GM23338 (cell line): Measurements from ENCODE around the gene PLD5. TPM values are rescaled to one million over a fixed set of nuclear protein-coding genes. Genes with fewer than 3 reads are reported as not detected.

Source experiments
- ATAC-seq: fragments of 200-7000 bp; cut with Tn5 transposase; 3 replicates; pipeline ENCODE4 v1.9.1; 2020
- DNase-seq: peaks from one replicate; pipeline ENCODE4 v3.0.0-alpha.2; 2015; ENCODE audit warnings: low spot score
- H2AFZ ChIP-seq: fragments of 200-600 bp; sonication (generic); 2 replicates; pipeline ENCODE4 v1.8.0; 2016; ENCODE audit warnings: antibody characterized with exemption, mild to moderate bottlenecking, moderate library complexity
- H3F3A ChIP-seq: fragments of 200-600 bp; sonication (generic); replicated peaks from 2 replicates; pipeline ENCODE4 v1.8.0; 2017; ENCODE audit warnings: antibody characterized with exemption, mixed run types, low read depth
- H3K27ac ChIP-seq: fragments of 200-600 bp; sonication (generic); 2 replicates; pipeline ENCODE4 v1.6.1; 2016; ENCODE audit warnings: low read depth
- H3K27me3 ChIP-seq: fragments of 200-600 bp; sonication (generic); 2 replicates; pipeline ENCODE4 v1.8.0; 2016; ENCODE audit warnings: mild to moderate bottlenecking, mixed run types, moderate library complexity; ENCODE audit not compliant: insufficient read depth
- H3K36me3 ChIP-seq: fragments of 200-600 bp; sonication (generic); 2 replicates; pipeline ENCODE4 v1.8.0; 2016; ENCODE audit warnings: mild to moderate bottlenecking; ENCODE audit not compliant: insufficient read depth
- H3K4me1 ChIP-seq: fragments of 200-600 bp; sonication (generic); 2 replicates; pipeline ENCODE4 v1.8.0; 2016; ENCODE audit warnings: mild to moderate bottlenecking, moderate library complexity; ENCODE audit not compliant: insufficient read depth
- H3K4me2 ChIP-seq: fragments of 200-600 bp; sonication (generic); 2 replicates; pipeline ENCODE4 v1.7.1; 2017; ENCODE audit warnings: mixed run types
- H3K4me3 ChIP-seq: fragments of 200-600 bp; sonication (generic); 2 replicates; pipeline ENCODE4 v1.6.1; 2016; ENCODE audit warnings: mixed run types
- H3K79me2 ChIP-seq: fragments of 200-600 bp; sonication (generic); replicated peaks from 2 replicates; pipeline ENCODE4 v1.8.0; 2017; ENCODE audit warnings: mild to moderate bottlenecking; ENCODE audit not compliant: insufficient read depth
- H3K9me2 ChIP-seq: fragments of 200-600 bp; sonication (generic); 2 replicates; pipeline ENCODE4 v1.8.0; 2017; ENCODE audit not compliant: insufficient read depth
- H4K20me1 ChIP-seq: fragments of 200-600 bp; sonication (generic); replicated peaks from 2 replicates; pipeline ENCODE4 v1.8.0; 2017; ENCODE audit warnings: mild to moderate bottlenecking; ENCODE audit not compliant: insufficient read depth
- H3K27ac Mint-ChIP-seq: 2 replicates; pipeline ENCODE4 v1.8.0; 2020; ENCODE audit warnings: inconsistent platforms, mild to moderate bottlenecking, moderate library complexity, mixed read lengths
- H3K27me3 Mint-ChIP-seq: 3 replicates; pipeline ENCODE4 v1.8.0; 2022; ENCODE audit warnings: low read depth, mild to moderate bottlenecking, moderate library complexity, mixed read lengths, inconsistent platforms; ENCODE audit not compliant: insufficient read depth, poor library complexity
- H3K36me3 Mint-ChIP-seq: 3 replicates; pipeline ENCODE4 v1.8.0; 2021; ENCODE audit warnings: low read depth, mild to moderate bottlenecking, inconsistent platforms, moderate library complexity, mixed read lengths
- H3K4me1 Mint-ChIP-seq: 3 replicates; pipeline ENCODE4 v1.8.0; 2020; ENCODE audit warnings: mild to moderate bottlenecking, inconsistent platforms, mixed read lengths
- H3K4me3 Mint-ChIP-seq: 3 replicates; pipeline ENCODE4 v1.8.0; 2021; ENCODE audit warnings: moderate library complexity, mild to moderate bottlenecking, inconsistent platforms, mixed read lengths
- H3K9me3 Mint-ChIP-seq: 3 replicates; pipeline ENCODE4 v1.8.0; 2020; ENCODE audit warnings: moderate library complexity, mild to moderate bottlenecking, inconsistent platforms, mixed read lengths
- CREB1 ChIP-seq: fragments of 250-450 bp; sonication (Bioruptor Pico); IDR thresholded peaks from 2 replicates; pipeline ENCODE4 v1.5.0; 2020; ENCODE audit warnings: low read depth, mild to moderate bottlenecking, moderate library complexity
- EZH2 ChIP-seq: fragments of 200-600 bp; sonication (generic); IDR thresholded peaks from one replicate; pipeline ENCODE4 v1.8.0; 2017; ENCODE audit warnings: antibody characterized with exemption, mild to moderate bottlenecking, low read depth; ENCODE audit not compliant: unreplicated experiment
- EZH2phosphoT487 ChIP-seq: fragments of 200-600 bp; sonication (generic); IDR thresholded peaks from one replicate; pipeline ENCODE4 v1.8.1; 2018; ENCODE audit warnings: antibody characterized with exemption; ENCODE audit not compliant: unreplicated experiment
- JUNB ChIP-seq: IDR thresholded peaks from one replicate; pipeline ENCODE4 v1.6.1; 2016; ENCODE audit warnings: antibody characterized with exemption; ENCODE audit not compliant: unreplicated experiment
- NANOG ChIP-seq: IDR thresholded peaks from 2 replicates; pipeline ENCODE4 v1.6.1; 2016; ENCODE audit warnings: antibody characterized with exemption, borderline replicate concordance
- POLR2AphosphoS5 ChIP-seq: IDR thresholded peaks from 2 replicates; pipeline ENCODE4 v1.6.1; 2016; ENCODE audit warnings: antibody characterized with exemption, low read depth
- STAT1 ChIP-seq: IDR thresholded peaks from one replicate; pipeline ENCODE4 v1.6.1; 2016; ENCODE audit warnings: antibody characterized with exemption; ENCODE audit not compliant: unreplicated experiment
- ZNF114 ChIP-seq: fragments of 250-450 bp; sonication (Bioruptor Pico); IDR thresholded peaks from 2 replicates; pipeline ENCODE4 v1.5.0; 2020; ENCODE audit warnings: mild to moderate bottlenecking, moderate library complexity
- ZNF331 ChIP-seq: fragments of 250-450 bp; sonication (Bioruptor Pico); IDR thresholded peaks from 2 replicates; pipeline ENCODE4 v1.5.0; 2020; ENCODE audit warnings: low read depth, mild to moderate bottlenecking, moderate library complexity
- polyA plus RNA-seq: library from polyadenylated mRNA; unstranded; fragments of >200 nt; fragmentation: Nextera tagmentation; extraction: Ambion mirVana; gene quantifications from 2 replicates; pipeline ENCODE4 v1.2.1, GENCODE V29; 2016
- total RNA-seq: library from RNA; depleted of rRNA; stranded (reverse); fragments of >200 nt; shearing (Covaris generic); gene quantifications from 2 replicates; pipeline ENCODE4 v1.2.3, GENCODE V29; 2014
- TF ChIP-seq, protein P1 (sequence below): IDR thresholded peaks from one replicate; pipeline ENCODE4 v1.6.1; 2018; ENCODE audit warnings: antibody characterized with exemption; ENCODE audit not compliant: unreplicated experiment
- TF ChIP-seq, protein P2 (sequence below): IDR thresholded peaks from 2 replicates; pipeline ENCODE4 v1.6.1; 2016; ENCODE audit warnings: antibody characterized with exemption
- TF ChIP-seq, protein P3 (sequence below), 2 experiments: fragments of 200-600 bp in 1 of 2; sonication (generic) in 1 of 2; conservative IDR thresholded peaks; 2 replicates each; pipeline versions ENCODE4 v1.5.1 to v1.6.1; 2016 to 2017; ENCODE audit warnings: antibody characterized with exemption in 2 of 2, low read depth in 2 of 2, mild to moderate bottlenecking in 2 of 2, moderate library complexity in 1 of 2

The PLD5 gene
- total and polyA plus RNA-seq, 2 experiments from 2014 or later, result 5.5 to 5.8 TPM

DNA sequence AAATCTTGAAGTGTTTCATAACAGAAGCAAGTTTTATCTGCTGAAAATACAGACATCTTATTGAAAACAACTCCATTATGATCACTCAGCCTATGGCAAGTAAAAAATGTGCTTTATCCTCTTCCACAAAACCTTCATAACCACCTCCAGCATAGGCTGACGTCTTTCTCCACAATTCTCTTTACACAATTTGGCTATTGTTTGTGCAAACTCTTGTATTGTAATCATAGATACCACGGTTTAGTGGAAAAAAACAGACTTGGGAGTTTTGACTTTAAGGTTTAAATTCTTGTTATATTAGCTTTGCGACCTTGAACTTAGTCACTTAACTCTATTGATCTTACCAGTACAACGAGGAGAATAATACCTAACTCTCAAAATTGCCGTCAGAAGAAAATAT lies 126.1 kb downstream of the PLD5 start:
- Histone ChIP-seq H3K4me3 (no peak overlapping the region), H3K9me2 (no peaks in the 10 kb centered on the region), H3K27me3 (no peaks in the 10 kb centered on the region), H3K4me2 (no peak overlapping the region), H2AFZ (no peak overlapping the region), H3F3A (peaks cover 4% of the 10 kb centered on the region; the same call in 1 of the 2 replicates), H3K27ac (no peak overlapping the region), H3K36me3 (no peaks in the 10 kb centered on the region), H4K20me1 (no peaks in the 10 kb centered on the region), H3K79me2 (no peaks in the 10 kb centered on the region), H3K4me1 (no peaks in the 10 kb centered on the region)
- H3K27ac Mint-ChIP-seq, result no peak overlapping the region
- DNase-seq (no peak), ATAC-seq (no peak)
- no peaks in the 10 kb centered on the region for H3K36me3 Mint-ChIP-seq
- H3K27me3 Mint-ChIP-seq, result peaks cover 2% of the 10 kb centered on the region
- H3K4me1 Mint-ChIP-seq, result peaks cover 2% of the 10 kb centered on the region; the same call in 1 of the 3 replicates
- no peaks in the 10 kb centered on the region; the same call in 1 of the 3 replicates for H3K9me3 Mint-ChIP-seq
- H3K4me3 Mint-ChIP-seq, result no peak overlapping the region
- TF ChIP-seq CREB1, result no peak
- no peak for TF ChIP-seq JUNB
- TF ChIP-seq EZH2, result no peak
- no peak for TF ChIP-seq STAT1
- no peak for TF ChIP-seq POLR2AphosphoS5
- TF ChIP-seq ZNF331, result no peak
- TF ChIP-seq, protein P1, sequence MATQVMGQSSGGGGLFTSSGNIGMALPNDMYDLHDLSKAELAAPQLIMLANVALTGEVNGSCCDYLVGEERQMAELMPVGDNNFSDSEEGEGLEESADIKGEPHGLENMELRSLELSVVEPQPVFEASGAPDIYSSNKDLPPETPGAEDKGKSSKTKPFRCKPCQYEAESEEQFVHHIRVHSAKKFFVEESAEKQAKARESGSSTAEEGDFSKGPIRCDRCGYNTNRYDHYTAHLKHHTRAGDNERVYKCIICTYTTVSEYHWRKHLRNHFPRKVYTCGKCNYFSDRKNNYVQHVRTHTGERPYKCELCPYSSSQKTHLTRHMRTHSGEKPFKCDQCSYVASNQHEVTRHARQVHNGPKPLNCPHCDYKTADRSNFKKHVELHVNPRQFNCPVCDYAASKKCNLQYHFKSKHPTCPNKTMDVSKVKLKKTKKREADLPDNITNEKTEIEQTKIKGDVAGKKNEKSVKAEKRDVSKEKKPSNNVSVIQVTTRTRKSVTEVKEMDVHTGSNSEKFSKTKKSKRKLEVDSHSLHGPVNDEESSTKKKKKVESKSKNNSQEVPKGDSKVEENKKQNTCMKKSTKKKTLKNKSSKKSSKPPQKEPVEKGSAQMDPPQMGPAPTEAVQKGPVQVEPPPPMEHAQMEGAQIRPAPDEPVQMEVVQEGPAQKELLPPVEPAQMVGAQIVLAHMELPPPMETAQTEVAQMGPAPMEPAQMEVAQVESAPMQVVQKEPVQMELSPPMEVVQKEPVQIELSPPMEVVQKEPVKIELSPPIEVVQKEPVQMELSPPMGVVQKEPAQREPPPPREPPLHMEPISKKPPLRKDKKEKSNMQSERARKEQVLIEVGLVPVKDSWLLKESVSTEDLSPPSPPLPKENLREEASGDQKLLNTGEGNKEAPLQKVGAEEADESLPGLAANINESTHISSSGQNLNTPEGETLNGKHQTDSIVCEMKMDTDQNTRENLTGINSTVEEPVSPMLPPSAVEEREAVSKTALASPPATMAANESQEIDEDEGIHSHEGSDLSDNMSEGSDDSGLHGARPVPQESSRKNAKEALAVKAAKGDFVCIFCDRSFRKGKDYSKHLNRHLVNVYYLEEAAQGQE, result no peak

DNA sequence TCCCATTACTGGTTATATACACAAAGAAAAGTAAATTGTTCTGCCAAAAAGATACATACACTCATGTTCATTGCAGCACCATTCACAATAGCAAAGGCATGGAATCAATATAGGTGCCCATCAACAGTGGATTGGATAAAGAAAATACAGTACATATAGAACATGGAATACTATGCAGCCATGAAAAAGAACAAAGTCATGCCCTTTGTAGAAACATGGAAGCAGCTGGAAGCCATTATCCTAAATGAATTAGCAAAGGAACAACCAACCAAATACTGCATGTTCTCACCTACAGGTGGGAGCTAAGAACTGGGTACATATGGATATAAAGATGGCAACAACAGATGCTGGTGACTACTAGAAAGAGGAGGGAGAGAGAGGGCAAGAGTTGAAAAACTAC lies 132.6 kb downstream of the PLD5 start:
- H3K9me2 ChIP-seq, result no peaks in the 10 kb centered on the region
- 0 out of 2 replicates have a peak, but pooled peaks cover 2% of the 10 kb centered on the region for H3K79me2 ChIP-seq
- Mint-ChIP-seq H3K4me3 (no peak overlapping the region), H3K36me3 (peaks cover 7% of the 10 kb centered on the region), H3K4me1 (no peaks in the 10 kb centered on the region), H3K27ac (no peak overlapping the region), H3K27me3 (peaks cover 5% of the 10 kb centered on the region), H3K9me3 (peaks cover 10% of the 10 kb centered on the region)
- DNase-seq, result no peak
- no peak for ATAC-seq
- no peaks in the 10 kb centered on the region for H3K36me3 ChIP-seq
- no peak overlapping the region for H3K27ac ChIP-seq
- H3K4me1 ChIP-seq, result no peaks in the 10 kb centered on the region
- H3K27me3 ChIP-seq, result no peaks in the 10 kb centered on the region
- H2AFZ ChIP-seq, result no peak overlapping the region
- no peaks in the 10 kb centered on the region for H4K20me1 ChIP-seq
- H3F3A ChIP-seq, result peaks cover 4% of the 10 kb centered on the region; the same call in 1 of the 2 replicates
- H3K4me2 ChIP-seq, result no peak overlapping the region
- no peak overlapping the region for H3K4me3 ChIP-seq
- no peak for TF ChIP-seq ZNF331
- TF ChIP-seq, protein P2, sequence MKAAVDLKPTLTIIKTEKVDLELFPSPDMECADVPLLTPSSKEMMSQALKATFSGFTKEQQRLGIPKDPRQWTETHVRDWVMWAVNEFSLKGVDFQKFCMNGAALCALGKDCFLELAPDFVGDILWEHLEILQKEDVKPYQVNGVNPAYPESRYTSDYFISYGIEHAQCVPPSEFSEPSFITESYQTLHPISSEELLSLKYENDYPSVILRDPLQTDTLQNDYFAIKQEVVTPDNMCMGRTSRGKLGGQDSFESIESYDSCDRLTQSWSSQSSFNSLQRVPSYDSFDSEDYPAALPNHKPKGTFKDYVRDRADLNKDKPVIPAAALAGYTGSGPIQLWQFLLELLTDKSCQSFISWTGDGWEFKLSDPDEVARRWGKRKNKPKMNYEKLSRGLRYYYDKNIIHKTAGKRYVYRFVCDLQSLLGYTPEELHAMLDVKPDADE, result no peak
- no peak for TF ChIP-seq NANOG
- TF ChIP-seq JUNB, result no peak
- TF ChIP-seq, protein P3, sequence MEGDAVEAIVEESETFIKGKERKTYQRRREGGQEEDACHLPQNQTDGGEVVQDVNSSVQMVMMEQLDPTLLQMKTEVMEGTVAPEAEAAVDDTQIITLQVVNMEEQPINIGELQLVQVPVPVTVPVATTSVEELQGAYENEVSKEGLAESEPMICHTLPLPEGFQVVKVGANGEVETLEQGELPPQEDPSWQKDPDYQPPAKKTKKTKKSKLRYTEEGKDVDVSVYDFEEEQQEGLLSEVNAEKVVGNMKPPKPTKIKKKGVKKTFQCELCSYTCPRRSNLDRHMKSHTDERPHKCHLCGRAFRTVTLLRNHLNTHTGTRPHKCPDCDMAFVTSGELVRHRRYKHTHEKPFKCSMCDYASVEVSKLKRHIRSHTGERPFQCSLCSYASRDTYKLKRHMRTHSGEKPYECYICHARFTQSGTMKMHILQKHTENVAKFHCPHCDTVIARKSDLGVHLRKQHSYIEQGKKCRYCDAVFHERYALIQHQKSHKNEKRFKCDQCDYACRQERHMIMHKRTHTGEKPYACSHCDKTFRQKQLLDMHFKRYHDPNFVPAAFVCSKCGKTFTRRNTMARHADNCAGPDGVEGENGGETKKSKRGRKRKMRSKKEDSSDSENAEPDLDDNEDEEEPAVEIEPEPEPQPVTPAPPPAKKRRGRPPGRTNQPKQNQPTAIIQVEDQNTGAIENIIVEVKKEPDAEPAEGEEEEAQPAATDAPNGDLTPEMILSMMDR (conservative IDR thresholded peaks at IDR 0.05; ENCODE audit: low read depth in 2 of 2), result no peak
- TF ChIP-seq, protein P1, result no peak
- TF ChIP-seq ZNF114 (CRISPR knock-in tag), result no peak
- no peak for TF ChIP-seq POLR2AphosphoS5
- TF ChIP-seq EZH2, result no peak
- no peak for TF ChIP-seq EZH2phosphoT487
- no peak for TF ChIP-seq CREB1
- TF ChIP-seq STAT1, result no peak
